ENCODE data around the gene AZIN2.

DNA sequence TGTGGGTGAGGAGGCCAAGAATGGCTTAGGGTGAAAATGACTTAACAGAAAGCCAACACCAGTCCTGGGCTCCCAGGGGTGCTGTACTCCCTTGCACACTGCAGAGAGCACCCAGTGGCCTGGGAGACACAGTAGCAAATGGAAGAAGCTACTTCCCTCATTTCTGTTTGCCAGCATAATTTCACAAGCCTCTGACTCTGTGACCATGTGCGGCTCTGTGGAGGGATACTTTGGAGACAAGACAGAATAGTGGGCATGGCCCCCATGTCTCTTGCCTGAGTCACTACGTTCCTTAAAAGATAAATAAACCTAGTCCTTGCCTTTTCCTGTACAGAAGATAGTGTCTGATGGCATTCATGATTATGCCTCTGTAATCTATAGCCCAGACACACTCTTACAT is 62.7 kb downstream of the AZIN2 start:
- TF ChIP-seq POLR2A (IDR thresholded peaks at IDR 0.05; ENCODE audit: low read length) = no peak
- no peak for TF ChIP-seq RARB (CRISPR knock-in tag; IDR thresholded peaks at IDR 0.05)
- no peak for TF ChIP-seq ZFP36 (IDR thresholded peaks at IDR 0.05; ENCODE audit: borderline replicate concordance, partially characterized antibody)
- no peak for TF ChIP-seq JUNB (IDR thresholded peaks at IDR 0.05)
- TF ChIP-seq HOXA7 (CRISPR knock-in tag; IDR thresholded peaks at IDR 0.05) = no peak
- TF ChIP-seq, protein P1, sequence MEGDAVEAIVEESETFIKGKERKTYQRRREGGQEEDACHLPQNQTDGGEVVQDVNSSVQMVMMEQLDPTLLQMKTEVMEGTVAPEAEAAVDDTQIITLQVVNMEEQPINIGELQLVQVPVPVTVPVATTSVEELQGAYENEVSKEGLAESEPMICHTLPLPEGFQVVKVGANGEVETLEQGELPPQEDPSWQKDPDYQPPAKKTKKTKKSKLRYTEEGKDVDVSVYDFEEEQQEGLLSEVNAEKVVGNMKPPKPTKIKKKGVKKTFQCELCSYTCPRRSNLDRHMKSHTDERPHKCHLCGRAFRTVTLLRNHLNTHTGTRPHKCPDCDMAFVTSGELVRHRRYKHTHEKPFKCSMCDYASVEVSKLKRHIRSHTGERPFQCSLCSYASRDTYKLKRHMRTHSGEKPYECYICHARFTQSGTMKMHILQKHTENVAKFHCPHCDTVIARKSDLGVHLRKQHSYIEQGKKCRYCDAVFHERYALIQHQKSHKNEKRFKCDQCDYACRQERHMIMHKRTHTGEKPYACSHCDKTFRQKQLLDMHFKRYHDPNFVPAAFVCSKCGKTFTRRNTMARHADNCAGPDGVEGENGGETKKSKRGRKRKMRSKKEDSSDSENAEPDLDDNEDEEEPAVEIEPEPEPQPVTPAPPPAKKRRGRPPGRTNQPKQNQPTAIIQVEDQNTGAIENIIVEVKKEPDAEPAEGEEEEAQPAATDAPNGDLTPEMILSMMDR (IDR thresholded peaks at IDR 0.05) = no peak
- no peak for TF ChIP-seq RCOR1 (IDR thresholded peaks at IDR 0.05; ENCODE audit: low read depth, low read length)
- TF ChIP-seq, protein P2, sequence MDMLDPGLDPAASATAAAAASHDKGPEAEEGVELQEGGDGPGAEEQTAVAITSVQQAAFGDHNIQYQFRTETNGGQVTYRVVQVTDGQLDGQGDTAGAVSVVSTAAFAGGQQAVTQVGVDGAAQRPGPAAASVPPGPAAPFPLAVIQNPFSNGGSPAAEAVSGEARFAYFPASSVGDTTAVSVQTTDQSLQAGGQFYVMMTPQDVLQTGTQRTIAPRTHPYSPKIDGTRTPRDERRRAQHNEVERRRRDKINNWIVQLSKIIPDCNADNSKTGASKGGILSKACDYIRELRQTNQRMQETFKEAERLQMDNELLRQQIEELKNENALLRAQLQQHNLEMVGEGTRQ (IDR thresholded peaks at IDR 0.05) = no peak
- TF ChIP-seq, protein P3, sequence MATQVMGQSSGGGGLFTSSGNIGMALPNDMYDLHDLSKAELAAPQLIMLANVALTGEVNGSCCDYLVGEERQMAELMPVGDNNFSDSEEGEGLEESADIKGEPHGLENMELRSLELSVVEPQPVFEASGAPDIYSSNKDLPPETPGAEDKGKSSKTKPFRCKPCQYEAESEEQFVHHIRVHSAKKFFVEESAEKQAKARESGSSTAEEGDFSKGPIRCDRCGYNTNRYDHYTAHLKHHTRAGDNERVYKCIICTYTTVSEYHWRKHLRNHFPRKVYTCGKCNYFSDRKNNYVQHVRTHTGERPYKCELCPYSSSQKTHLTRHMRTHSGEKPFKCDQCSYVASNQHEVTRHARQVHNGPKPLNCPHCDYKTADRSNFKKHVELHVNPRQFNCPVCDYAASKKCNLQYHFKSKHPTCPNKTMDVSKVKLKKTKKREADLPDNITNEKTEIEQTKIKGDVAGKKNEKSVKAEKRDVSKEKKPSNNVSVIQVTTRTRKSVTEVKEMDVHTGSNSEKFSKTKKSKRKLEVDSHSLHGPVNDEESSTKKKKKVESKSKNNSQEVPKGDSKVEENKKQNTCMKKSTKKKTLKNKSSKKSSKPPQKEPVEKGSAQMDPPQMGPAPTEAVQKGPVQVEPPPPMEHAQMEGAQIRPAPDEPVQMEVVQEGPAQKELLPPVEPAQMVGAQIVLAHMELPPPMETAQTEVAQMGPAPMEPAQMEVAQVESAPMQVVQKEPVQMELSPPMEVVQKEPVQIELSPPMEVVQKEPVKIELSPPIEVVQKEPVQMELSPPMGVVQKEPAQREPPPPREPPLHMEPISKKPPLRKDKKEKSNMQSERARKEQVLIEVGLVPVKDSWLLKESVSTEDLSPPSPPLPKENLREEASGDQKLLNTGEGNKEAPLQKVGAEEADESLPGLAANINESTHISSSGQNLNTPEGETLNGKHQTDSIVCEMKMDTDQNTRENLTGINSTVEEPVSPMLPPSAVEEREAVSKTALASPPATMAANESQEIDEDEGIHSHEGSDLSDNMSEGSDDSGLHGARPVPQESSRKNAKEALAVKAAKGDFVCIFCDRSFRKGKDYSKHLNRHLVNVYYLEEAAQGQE (IDR thresholded peaks at IDR 0.05) = no peak
- no peak for TF ChIP-seq MAZ (IDR thresholded peaks at IDR 0.05; ENCODE audit: borderline replicate concordance, low read depth, low read length)
- TF ChIP-seq NR3C1 (IDR thresholded peaks at IDR 0.05) = no peak
